OCI-M1 (cell line): ENCODE data around the gene FOXC2.

Experiments
- DNase-seq: peaks from one replicate; lab custom pipeline; 2025; lab: John Stamatoyannopoulos, UW

FOXC2 gene

GRCh38 chr16:86614699-86615098 lies 48.1 kb downstream of the FOXC2 start:
- DNase-seq = no peak

GRCh38 chr16:86616906-86617305 lies 50.3 kb downstream of the FOXC2 start:
- DNase-seq = no peak

- no peak for DNase-seq
Observed at GRCh38 chr16:86618431-86619238, 52.0 kb downstream of the FOXC2 start.
